SK-N-SH treated with all-trans-retinoic acid at 6 μM for 48 hours (cell line): ENCODE data around the gene S100P.

Experiments
- ATAC-seq: fragments of 200-7000 bp; cut with Tn5 transposase; 3 replicates; pipeline ENCODE4 v1.9.1; 2020; ENCODE audit warnings: mild to moderate bottlenecking, moderate library complexity
- ARNTL ChIP-seq: fragments of 450-650 bp; formaldehyde crosslinking; IDR thresholded peaks from 2 replicates; pipeline ENCODE4 v1.5.0; 2020; ENCODE audit warnings: low read depth, mild to moderate bottlenecking, moderate library complexity, borderline replicate concordance
- BACH2 ChIP-seq: fragments of 250-450 bp; sonication (Bioruptor Pico); IDR thresholded peaks from 2 replicates; pipeline ENCODE4 v1.9.0; 2021; ENCODE audit warnings: mild to moderate bottlenecking, borderline replicate concordance
- CREB5 ChIP-seq: fragments of 250-450 bp; sonication (Bioruptor Pico); IDR thresholded peaks from 2 replicates; pipeline ENCODE4 v1.5.1; 2020; ENCODE audit warnings: low read depth, mild to moderate bottlenecking, moderate library complexity
- CSDC2 ChIP-seq: fragments of 250-450 bp; sonication (Bioruptor Pico); IDR thresholded peaks from 2 replicates; pipeline ENCODE4 v1.5.0; 2020; ENCODE audit warnings: mild to moderate bottlenecking, moderate library complexity
- CSRNP3 ChIP-seq: fragments of 250-450 bp; sonication (Bioruptor Pico); IDR thresholded peaks from 2 replicates; pipeline ENCODE4 v1.5.1; 2021; ENCODE audit warnings: mild to moderate bottlenecking, moderate library complexity
- ESRRG ChIP-seq: fragments of 250-450 bp; sonication (Bioruptor Pico); IDR thresholded peaks from 2 replicates; pipeline ENCODE4 v1.6.1; 2021; ENCODE audit warnings: mild to moderate bottlenecking
- GLIS3 ChIP-seq: fragments of 250-450 bp; sonication (Bioruptor Pico); IDR thresholded peaks from 2 replicates; pipeline ENCODE4 v1.5.0; 2020; ENCODE audit warnings: mild to moderate bottlenecking, moderate library complexity
- ISL1 ChIP-seq: fragments of 250-450 bp; sonication (Bioruptor Pico); IDR thresholded peaks from 2 replicates; pipeline ENCODE4 v2.1.2; 2022; ENCODE audit warnings: mild to moderate bottlenecking, moderate library complexity
- OSR1 ChIP-seq: fragments of 250-450 bp; sonication (Bioruptor Pico); IDR thresholded peaks from 2 replicates; pipeline ENCODE4 v1.8.0; 2022; ENCODE audit warnings: moderate library complexity, mild to moderate bottlenecking, inconsistent platforms
- PATZ1 ChIP-seq: fragments of 250-450 bp; sonication (Bioruptor Pico); IDR thresholded peaks from 2 replicates; pipeline ENCODE4 v1.8.0; 2020; ENCODE audit warnings: mild to moderate bottlenecking, moderate library complexity, borderline replicate concordance
- POU6F1 ChIP-seq: fragments of 250-450 bp; sonication (Bioruptor Pico); IDR thresholded peaks from 2 replicates; pipeline ENCODE4 v1.8.0; 2021; ENCODE audit warnings: low read depth, mild to moderate bottlenecking, moderate library complexity, borderline replicate concordance
- PPARA ChIP-seq: fragments of 250-450 bp; sonication (Bioruptor Pico); IDR thresholded peaks from 2 replicates; pipeline ENCODE4 v1.5.0; 2020; ENCODE audit warnings: mild to moderate bottlenecking, borderline replicate concordance
- RARB ChIP-seq: fragments of 250-450 bp; sonication (Bioruptor Pico); IDR thresholded peaks from 2 replicates; pipeline ENCODE4 v1.8.0; 2021; ENCODE audit warnings: mild to moderate bottlenecking, moderate library complexity
- SNAI2 ChIP-seq: fragments of 250-450 bp; sonication (Bioruptor Pico); IDR thresholded peaks from 2 replicates; pipeline ENCODE4 v1.5.0; 2020; ENCODE audit warnings: mild to moderate bottlenecking, moderate library complexity
- TCF4 ChIP-seq: fragments of 250-450 bp; sonication (Bioruptor Pico); IDR thresholded peaks from 2 replicates; pipeline ENCODE4 v1.8.0; 2021; ENCODE audit warnings: mild to moderate bottlenecking, moderate library complexity, borderline replicate concordance
- TOX ChIP-seq: fragments of 250-450 bp; sonication (Bioruptor Pico); IDR thresholded peaks from 2 replicates; pipeline ENCODE4 v1.8.0; 2021; ENCODE audit warnings: mild to moderate bottlenecking, moderate library complexity, borderline replicate concordance
- TSHZ2 ChIP-seq: fragments of 250-450 bp; sonication (Bioruptor Pico); IDR thresholded peaks from 2 replicates; pipeline ENCODE4 v1.5.0; 2020; ENCODE audit warnings: mild to moderate bottlenecking, moderate library complexity
- ZC3H10 ChIP-seq: fragments of 250-450 bp; sonication (Bioruptor Pico); IDR thresholded peaks from 2 replicates; pipeline ENCODE4 v1.5.1; 2021; ENCODE audit warnings: mild to moderate bottlenecking, moderate library complexity
- ZFP3 ChIP-seq: fragments of 250-450 bp; sonication (Bioruptor Pico); IDR thresholded peaks from 2 replicates; pipeline ENCODE4 v1.5.0; 2020; ENCODE audit warnings: mild to moderate bottlenecking, moderate library complexity
- ZFP30 ChIP-seq: fragments of 450-650 bp; formaldehyde crosslinking; IDR thresholded peaks from 2 replicates; pipeline ENCODE4 v1.5.0; 2022; ENCODE audit warnings: mild to moderate bottlenecking, moderate library complexity
- ZNF70 ChIP-seq: fragments of 450-650 bp; formaldehyde crosslinking; IDR thresholded peaks from 2 replicates; pipeline ENCODE4 v1.5.0; 2020; ENCODE audit warnings: mild to moderate bottlenecking, moderate library complexity
- ZNF8 ChIP-seq: fragments of 450-650 bp; formaldehyde crosslinking; IDR thresholded peaks from 2 replicates; pipeline ENCODE4 v1.5.0; 2020; ENCODE audit warnings: mild to moderate bottlenecking, moderate library complexity

The S100P gene

GRCh38 chr4:6659897-6660296 is 33.8 kb upstream of the S100P start:
- ATAC-seq, result no peak
- TF ChIP-seq RARB (CRISPR knock-in tag) (no peak), ZC3H10 (CRISPR knock-in tag) (no peak)

GRCh38 chr4:6660430-6660829 is 33.2 kb upstream of the S100P start:
- TF ChIP-seq ESRRG (CRISPR knock-in tag), result no peak
- no peak for TF ChIP-seq TCF4 (CRISPR knock-in tag)
- TF ChIP-seq OSR1, result no peak
- no peak for TF ChIP-seq TSHZ2 (CRISPR knock-in tag)
- no peak for TF ChIP-seq CSDC2
- no peak for TF ChIP-seq ZFP3 (CRISPR knock-in tag)
- TF ChIP-seq GLIS3 (CRISPR knock-in tag), result no peak
- TF ChIP-seq ZNF70 (CRISPR knock-in tag), result no peak
- no peak for TF ChIP-seq PATZ1 (CRISPR knock-in tag)
- TF ChIP-seq PPARA (CRISPR knock-in tag), result no peak
- no peak for TF ChIP-seq ZFP30 (CRISPR knock-in tag)
- no peak for TF ChIP-seq BACH2 (CRISPR knock-in tag)
- TF ChIP-seq ZNF8 (CRISPR knock-in tag), result no peak
- TF ChIP-seq SNAI2 (CRISPR knock-in tag), result no peak
- no peak for TF ChIP-seq POU6F1 (CRISPR knock-in tag)
- TF ChIP-seq ISL1 (CRISPR knock-in tag), result no peak
- no peak for TF ChIP-seq TOX
- TF ChIP-seq RARB (CRISPR knock-in tag), result no peak
- no peak for ATAC-seq

GRCh38 chr4:6662591-6662990 is 31.1 kb upstream of the S100P start:
- no peak for ATAC-seq
- TF ChIP-seq ZC3H10 (CRISPR knock-in tag) (no peak), TOX (no peak), PPARA (CRISPR knock-in tag) (no peak), TCF4 (CRISPR knock-in tag) (no peak), ISL1 (CRISPR knock-in tag) (no peak), SNAI2 (CRISPR knock-in tag) (no peak), CSRNP3 (no peak), CSDC2 (no peak), GLIS3 (CRISPR knock-in tag) (no peak), RARB (CRISPR knock-in tag) (no peak), ESRRG (CRISPR knock-in tag) (no peak), ARNTL (CRISPR knock-in tag) (no peak), BACH2 (CRISPR knock-in tag) (no peak), CREB5 (CRISPR knock-in tag) (no peak), ZFP3 (CRISPR knock-in tag) (no peak)
